ENCODE measurements around the gene JPH4.

- TF ChIP-seq, protein P1, sequence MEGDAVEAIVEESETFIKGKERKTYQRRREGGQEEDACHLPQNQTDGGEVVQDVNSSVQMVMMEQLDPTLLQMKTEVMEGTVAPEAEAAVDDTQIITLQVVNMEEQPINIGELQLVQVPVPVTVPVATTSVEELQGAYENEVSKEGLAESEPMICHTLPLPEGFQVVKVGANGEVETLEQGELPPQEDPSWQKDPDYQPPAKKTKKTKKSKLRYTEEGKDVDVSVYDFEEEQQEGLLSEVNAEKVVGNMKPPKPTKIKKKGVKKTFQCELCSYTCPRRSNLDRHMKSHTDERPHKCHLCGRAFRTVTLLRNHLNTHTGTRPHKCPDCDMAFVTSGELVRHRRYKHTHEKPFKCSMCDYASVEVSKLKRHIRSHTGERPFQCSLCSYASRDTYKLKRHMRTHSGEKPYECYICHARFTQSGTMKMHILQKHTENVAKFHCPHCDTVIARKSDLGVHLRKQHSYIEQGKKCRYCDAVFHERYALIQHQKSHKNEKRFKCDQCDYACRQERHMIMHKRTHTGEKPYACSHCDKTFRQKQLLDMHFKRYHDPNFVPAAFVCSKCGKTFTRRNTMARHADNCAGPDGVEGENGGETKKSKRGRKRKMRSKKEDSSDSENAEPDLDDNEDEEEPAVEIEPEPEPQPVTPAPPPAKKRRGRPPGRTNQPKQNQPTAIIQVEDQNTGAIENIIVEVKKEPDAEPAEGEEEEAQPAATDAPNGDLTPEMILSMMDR (IDR thresholded peaks at IDR 0.05 in 4 of 5, conservative IDR thresholded peaks at IDR 0.05 in 1 of 5) = no peak
- no peak for TF ChIP-seq POLR2A (IDR thresholded peaks at IDR 0.05)
Measured at GRCh38 chr14:23621932-23622730, 43.5 kb upstream of the JPH4 start.

Measured in gastrocnemius medialis (tissue), 4 donors.